AG09309 (cell line): Measurements from ENCODE around the gene AQP6.

Experiments
- DNase-seq: peaks from one replicate; pipeline ENCODE4 v3.0.0-alpha.2; 2010; ENCODE audit warnings: low read depth
- H3K4me3 ChIP-seq: 2 replicates; pipeline ENCODE4 v1.5.1; 2011; ENCODE audit warnings: mild to moderate bottlenecking, low read depth, low read length, moderate library complexity; ENCODE audit not compliant: control insufficient read depth
- TF ChIP-seq, protein P1 (sequence below): IDR thresholded peaks from 2 replicates; pipeline ENCODE4 v1.5.1; 2011; ENCODE audit warnings: mild to moderate bottlenecking, low read depth, low read length, inconsistent platforms; ENCODE audit not compliant: insufficient read depth, control insufficient read depth; ENCODE audit errors: missing control alignments

Gene AQP6

DNA sequence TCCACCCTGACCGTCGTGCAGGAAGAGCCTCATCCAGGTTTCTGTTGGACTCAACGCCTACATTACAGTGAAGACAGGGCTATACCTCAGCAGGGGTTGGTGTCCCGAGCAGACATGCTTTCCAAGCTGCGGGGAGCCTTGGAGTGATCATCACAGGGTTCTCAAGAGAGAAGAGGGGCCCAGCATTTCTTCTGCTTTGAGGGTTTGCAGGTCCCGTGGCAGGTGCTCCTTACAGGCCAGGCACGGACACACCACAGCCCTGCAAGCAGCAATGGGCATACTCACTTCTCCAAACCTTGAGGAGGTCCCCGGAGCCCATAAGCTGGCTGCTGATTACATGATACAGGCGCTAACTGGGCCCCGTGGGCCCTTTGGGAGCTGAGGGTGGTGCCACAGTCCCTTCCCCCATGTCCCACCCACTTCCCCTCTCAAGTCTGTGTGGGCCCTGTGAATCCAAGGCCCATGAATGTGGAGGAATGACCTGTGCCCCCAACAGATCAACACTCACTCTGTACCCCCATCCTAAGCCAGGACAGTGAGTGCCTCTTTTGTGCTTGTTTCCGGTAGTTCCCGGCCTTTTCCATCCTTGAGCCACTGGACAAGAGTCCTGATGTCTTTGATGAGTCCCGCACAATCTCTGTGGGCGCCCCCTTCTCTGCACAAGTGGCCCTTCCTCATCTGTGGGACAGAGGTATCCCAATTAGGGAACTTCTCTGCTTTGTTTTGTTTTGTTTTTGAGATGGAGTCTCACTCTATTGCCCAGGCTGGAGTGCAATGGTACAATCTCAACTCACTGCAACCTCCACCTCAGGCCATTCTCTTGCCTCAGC, 21.1 kb upstream of the AQP6 start:
- no peak for DNase-seq
- no peak overlapping the region for H3K4me3 ChIP-seq
- TF ChIP-seq, protein P1, sequence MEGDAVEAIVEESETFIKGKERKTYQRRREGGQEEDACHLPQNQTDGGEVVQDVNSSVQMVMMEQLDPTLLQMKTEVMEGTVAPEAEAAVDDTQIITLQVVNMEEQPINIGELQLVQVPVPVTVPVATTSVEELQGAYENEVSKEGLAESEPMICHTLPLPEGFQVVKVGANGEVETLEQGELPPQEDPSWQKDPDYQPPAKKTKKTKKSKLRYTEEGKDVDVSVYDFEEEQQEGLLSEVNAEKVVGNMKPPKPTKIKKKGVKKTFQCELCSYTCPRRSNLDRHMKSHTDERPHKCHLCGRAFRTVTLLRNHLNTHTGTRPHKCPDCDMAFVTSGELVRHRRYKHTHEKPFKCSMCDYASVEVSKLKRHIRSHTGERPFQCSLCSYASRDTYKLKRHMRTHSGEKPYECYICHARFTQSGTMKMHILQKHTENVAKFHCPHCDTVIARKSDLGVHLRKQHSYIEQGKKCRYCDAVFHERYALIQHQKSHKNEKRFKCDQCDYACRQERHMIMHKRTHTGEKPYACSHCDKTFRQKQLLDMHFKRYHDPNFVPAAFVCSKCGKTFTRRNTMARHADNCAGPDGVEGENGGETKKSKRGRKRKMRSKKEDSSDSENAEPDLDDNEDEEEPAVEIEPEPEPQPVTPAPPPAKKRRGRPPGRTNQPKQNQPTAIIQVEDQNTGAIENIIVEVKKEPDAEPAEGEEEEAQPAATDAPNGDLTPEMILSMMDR: no peak

DNA sequence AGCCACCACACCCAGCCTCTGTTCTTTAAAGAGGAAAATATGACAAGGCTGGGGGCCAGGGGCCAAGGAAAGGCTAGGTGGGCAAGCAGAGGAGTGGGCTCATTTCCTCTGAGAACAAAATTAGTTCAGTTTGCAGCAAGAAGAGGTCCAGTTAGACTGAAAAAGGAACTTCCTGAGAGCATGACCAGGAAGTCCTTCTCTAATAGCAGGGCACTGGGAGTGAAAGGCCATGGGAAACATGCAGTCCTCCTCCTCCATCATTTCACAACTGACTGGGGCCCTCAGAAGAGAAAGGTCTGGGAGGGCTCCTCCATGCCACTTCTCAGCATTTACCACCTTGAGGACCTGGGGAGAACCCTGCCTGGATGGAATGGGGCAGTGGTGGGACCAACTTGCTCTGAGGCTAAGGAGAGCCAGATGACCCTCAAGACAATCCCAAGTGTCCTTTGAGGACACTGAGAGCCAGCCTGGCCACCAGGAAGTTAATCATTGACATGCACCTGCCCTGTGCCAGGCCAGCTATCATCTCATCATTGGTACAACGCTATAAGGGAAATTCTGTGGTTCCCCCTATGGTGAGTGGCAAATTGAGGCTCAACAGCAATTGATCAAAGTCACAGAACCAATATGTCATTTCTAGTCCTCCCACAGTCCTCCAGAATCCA, 20.2 kb upstream of the AQP6 start:
- TF ChIP-seq, protein P1: no peak
- no peak for DNase-seq
- H3K4me3 ChIP-seq: no peak overlapping the region

DNA sequence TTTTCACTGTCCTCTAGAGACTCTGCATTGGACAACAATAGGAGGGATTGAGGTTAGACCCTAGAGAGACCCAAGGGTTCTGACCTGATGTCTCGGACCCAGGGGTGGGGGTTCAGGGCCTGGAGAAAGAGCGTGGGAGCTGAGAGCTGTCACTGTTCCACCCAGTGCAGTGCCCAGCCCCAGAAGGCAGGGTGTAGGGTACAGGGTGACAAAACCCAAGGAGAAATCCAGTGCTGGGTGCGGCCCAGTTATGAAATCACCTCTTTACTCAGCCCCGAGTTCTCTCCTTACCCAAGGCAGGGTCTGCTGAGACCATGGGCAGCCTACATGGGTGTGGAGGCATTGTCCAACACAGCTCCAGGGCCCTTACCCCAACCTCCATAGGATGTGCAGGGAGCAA, 19.6 kb upstream of the AQP6 start:
- TF ChIP-seq, protein P1: no peak
- no peak overlapping the region for H3K4me3 ChIP-seq
- no peak for DNase-seq

DNA sequence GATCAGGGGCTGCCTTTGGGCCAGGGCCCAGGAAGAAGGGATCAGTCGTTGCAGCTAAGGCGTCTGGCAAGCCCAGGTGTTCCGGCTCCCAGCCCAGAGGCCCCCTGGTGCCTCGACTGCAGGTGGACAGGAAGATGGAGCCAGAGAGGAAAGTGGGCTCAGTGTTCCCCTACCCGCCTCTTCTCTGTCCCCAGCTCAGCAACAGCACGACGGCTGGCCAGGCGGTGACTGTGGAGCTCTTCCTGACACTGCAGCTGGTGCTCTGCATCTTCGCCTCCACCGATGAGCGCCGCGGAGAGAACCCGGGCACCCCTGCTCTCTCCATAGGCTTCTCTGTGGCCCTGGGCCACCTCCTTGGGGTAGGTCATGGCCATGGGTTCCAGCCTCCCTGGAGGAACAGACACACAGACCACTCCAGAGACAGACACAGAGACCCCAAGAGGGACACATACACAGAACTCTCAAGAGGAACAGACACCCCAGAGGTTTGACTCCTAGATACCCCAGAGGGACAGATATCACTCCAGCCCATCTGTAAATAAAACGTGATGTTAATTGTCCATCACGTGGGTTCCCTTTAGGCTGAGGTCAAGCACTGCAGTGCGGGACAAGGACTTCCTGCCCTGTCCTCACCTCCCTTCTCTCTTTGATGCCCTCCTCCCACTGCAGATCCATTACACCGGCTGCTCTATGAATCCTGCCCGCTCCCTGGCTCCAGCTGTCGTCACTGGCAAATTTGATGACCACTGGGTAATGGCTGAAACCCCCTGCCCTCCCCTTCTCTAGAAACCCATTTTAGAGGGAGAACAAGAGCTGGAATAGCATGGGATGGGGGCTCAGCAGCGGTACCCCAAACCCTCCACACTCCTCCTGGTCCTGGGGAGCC, 18.5 kb upstream of the AQP6 start:
- no peak overlapping the region for H3K4me3 ChIP-seq
- DNase-seq: no peak
- TF ChIP-seq, protein P1: peak; percentile 3

DNA sequence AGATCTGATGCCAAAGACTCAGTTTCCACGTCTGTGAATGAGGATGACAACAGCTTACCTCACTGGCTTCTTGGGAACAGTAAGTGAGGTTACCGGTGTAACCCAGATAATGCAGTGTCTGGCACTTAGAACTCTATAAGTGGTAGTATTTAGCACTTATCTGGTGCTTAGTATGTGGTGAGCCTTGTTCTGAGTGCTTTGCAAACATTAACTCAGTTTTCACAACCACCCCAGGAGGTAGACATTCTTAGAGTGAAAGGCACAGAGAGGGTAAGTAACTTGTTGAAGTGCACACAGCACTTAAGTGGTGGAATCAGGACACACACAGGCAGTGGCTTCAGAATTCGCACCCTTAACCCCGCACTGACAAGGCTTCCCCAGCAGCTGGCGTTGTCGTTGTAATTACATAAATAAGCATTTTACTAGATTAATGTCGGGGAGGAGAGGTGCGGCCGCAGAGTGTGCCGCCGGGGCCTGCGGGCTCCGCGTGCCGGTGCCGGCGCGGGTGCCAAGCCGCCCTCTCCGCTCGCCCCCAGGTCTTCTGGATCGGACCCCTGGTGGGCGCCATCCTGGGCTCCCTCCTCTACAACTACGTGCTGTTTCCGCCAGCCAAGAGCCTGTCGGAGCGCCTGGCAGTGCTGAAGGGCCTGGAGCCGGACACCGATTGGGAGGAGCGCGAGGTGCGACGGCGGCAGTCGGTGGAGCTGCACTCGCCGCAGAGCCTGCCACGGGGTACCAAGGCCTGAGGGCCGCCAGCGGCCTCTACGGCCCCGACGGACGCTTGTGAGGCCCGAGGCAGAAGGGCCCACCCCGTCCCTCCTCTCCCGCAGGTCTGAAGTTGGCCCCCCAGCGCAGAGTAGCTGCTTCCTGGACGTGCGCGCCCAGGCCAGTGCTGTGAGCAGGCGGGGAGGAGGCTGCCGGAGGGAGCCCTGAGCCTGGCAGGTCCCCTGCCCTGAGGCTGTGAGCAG, 17.6 kb upstream of the AQP6 start:
- DNase-seq: no peak
- no peak overlapping the region for H3K4me3 ChIP-seq
- TF ChIP-seq, protein P1: no peak
